Measurements from ENCODE around the gene ASF1B.

ASF1B gene

DNA sequence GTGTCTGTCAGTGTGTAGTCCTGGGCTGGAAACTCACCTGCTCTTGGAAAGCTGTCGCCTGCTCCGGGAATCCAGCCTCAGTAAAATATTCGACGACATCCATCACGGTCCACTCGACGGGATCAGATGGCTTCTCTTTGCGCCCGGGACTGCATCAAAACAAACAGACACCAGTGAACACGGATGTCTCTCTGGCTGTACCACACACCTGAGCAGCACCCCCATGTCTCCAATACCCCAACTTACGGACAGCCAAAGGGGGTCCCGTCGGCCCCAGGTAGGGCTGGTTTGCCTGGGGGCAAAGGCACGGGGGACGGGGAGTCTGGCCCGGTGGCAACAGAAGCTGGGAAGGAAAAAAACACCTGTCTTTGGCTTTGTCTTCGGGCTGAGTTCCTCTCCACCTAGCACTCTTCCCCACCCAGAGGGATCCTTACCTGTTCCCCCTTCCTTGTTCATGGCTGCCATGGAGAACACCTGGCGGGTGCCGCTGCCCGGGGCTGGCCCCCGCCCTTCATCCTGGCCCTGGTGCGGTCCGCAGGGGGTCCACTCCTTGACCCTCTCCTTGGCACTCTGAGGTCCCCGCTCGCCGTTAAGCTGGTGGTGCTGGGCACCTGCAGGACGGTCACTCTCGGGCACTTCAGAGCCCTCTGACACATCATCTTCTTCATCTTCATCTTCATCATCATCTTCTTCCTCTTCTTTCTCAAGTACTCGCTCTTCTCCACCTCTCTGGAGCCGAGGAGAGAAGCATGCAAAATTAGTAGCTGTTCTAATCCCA is 47.6 kb downstream of the ASF1B start:
- no peak for DNase-seq (ENCODE audit: low read depth in 3 of 3)

DNA sequence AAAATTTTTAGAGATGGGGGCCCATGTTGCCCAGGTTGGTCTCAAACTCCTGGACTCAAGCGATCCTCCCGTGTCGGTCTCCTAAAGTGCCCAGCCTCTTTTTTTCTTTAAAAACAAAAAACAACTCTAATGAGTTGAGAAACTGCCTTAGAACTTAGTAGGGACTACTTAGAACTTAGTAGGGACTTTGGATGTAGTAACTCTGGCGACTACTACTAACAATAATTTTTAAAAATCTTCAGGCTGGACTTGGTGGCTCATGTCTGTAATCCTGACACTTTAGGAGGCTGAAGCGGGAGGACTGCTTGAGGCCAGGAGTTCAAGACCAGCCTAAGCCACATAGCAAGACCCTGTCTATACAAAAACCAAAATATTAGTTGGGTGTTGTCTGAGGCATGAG is 50.3 kb downstream of the ASF1B start:
- DNase-seq (ENCODE audit: low read depth in 3 of 3) = no peak

DNA sequence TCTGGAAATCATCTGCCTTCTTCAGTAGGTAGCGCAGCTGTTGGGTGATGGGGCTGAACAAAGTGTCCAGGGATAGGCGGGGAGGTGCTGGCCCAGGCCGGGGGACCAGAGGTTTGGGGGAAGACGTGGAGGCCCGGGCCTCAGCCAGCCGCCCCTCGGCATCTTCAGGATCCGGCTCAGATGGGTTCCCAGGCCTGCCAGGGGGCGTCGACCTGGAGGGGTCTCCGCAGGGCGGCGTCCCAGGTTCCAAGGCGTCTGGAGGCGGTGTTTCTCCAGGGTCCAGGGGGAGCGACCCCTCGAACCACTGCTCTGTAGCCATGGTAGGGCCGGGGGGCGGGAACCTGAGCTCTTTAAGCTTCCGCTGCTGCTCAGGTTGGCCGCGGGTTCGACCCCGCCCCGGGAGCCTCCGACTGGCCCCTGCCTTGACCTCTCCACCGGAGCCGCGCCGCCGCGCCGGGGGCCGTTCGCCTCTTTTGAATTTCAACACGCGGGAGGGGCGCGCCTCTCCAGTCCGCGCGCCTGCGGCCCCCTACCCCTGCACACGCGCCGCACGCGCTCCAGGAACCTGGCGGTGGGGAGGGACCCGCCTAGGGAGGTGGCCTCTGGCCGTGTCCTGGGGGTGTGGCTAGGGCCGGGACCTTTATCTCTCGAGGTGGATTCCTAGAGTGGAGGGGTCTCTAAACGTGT is 50.9 kb downstream of the ASF1B start, which contains the start of gene C19orf67:
C19orf67 (minus strand) TSS at position 475 of the 687 bp plus-strand sequence; CDS start at position 319, 156 bp downstream.
- no peak for DNase-seq (ENCODE audit: low read depth in 3 of 3)

DNA sequence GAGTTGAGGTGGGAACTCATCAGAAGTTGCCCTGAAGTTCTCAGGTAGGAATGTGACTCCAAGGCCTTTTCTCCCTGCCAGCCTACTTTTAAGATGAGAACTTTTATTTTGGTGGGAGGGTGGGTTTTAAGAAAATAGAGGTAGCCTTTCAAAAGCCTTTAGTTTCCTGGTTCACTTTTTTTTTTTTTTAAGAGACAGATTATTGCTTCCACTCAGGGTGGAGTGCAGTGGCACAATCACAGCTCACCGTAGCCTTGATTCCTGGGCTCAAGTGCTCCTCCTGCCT is 53.8 kb downstream of the ASF1B start:
- no peak for DNase-seq (ENCODE audit: low read depth in 3 of 3)

DNA sequence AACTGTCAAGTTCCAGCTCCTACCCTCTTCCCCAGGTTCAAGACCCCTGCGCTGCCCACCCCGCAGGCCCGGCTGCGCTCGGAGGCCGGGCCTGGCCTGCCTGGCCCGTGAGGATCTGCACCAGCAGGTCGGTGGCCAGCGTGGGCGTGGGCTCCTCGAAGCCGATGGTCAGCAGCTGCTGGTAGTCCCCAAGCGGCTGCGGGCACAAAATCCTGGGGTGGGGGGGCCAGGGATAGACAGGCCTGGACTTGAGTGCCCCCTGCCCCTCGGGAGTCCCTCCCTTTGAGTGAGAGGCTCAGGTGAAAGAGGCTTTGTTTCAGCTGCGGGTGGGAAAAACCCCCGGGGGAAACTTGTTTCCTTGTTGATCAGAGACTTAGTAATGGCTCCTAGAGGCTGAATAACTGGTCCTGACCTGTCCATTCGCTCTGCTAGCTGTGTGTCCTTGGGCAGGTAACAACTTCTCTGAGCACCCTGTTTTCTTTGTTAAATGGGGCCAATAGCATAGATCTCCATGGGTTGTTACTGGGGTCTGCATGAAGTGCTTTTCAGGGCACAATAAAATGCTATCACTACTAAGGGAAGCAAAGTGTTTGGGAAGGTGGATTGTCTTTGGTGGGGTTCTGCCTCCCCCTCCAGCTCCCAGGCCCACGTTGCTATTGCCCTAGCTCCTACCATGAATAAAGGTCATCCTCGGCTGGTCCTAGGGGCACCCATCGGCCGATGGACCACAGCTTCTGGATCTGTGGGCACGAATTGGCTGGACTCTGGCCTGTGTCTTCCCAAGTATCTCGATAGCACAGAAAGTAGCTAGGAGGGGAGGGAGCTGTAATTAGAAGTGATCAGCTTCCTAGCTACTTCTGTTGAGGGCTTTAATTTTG is 54.4 kb downstream of the ASF1B start:
- peak in 2 of 3 experiments; percentile 6 to 19 for DNase-seq (ENCODE audit: low read depth in 3 of 3)

DNA sequence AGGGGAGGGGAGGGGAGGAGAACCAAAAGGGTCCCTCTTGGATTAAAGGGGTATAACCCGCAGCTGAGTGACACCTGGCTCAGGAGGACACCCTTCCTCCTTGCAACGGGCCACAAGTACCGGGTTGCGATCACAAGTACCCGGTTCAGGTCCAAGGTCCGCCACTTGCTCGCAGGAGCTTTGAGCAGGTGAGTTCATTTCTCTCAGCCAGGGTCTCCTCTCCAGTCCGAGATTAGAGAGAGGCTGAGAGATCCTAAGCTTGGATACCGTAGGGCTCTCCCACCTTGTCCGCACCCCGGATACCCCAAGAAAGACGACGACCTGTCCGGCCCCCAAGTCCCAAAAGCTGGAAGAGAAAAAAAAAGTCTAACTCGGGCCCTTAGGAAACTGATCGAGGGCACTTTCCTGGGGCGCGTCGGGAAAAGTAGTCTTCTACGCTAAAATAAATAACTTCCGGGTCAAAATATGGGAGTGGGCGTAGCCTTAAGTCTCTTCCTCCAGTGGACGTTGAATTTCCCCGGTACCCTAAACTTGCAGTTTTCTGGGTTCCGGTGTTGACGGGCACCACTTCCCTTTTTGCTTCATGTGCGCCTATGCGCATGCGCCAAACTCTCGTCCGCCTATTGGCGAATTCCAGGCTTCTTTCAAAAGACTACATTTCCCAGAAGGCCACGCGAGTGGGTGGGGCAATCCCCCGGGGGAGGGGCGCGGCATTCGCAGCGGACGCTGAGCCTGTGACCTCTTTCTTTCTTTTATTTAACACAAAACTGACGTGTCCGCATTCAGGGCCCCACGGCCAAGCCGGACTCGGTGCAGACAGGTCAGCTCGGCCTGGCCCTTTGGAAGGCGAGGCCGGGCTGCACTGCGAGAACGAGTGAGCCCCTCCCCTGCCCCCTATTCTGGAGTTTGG is 55.2 kb downstream of the ASF1B start:
- peak; percentile 97 to 99 (median 97) for DNase-seq (ENCODE audit: low read depth in 3 of 3)

DNA sequence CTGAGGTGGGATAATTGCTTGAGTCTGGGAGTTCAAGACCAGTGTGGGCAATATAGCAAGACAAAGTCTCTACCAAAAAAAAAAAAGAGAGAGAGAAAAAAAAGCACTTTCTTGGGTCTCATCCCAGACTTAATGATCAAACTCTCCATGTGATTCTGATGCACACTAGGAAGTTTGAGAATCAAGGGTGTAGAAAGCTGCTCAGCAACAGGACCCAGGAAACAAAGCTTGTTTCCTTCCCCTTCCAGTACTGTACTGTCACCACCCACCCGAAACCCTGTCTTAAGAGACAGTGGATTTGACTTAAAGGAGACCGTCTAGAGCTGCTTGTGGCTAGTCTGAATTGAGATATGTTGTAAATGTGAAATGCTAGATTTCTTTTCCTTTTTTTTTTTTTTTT is 58.0 kb downstream of the ASF1B start:
- DNase-seq (ENCODE audit: low read depth in 3 of 3) = no peak

DNA sequence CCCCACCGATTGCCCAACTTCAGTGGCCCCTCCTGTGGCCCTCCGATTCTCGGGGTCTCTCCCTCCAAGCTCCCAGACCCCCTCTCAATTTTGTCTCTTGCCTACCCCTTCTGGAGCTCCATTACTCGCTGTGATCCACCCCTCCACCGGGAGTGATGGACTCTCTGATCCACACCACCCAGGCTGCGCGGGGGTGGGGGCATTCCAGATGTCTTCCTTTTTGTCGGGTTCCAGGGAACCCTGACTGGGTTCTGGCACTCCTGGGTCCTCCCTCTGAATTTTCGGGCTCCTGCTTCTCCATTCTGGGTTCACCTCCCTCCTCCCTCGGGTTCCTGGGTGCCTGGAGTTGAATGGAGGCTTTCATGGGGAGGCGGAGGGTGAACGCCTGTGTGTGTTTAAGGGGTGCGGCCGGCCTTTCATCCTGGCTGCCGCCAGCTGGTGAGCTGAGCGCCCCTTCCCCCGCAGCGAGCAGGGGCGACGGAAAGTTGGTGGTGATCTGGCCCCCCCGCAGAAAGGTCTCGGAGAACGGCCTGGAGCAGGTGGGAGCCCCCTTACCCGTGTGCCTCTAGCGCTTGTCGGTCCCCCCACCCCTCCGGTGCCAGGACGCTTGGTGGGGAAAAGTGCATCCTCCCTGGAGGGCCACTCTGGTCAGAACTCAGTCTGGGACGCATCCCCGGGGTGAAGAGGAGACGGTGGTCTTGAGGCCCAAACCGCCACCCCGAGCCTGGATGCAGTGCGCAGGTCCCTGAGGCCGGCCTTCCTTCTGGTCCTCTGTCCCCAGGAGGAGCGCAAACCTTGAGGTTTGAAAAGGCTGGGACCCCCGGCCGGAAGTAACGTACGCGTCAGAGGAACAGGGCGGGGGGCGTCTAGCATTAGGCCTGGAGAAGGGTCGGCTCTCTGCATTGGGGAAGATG is 62.2 kb downstream of the ASF1B start:
- DNase-seq (ENCODE audit: low read depth in 3 of 3) = no peak

DNA sequence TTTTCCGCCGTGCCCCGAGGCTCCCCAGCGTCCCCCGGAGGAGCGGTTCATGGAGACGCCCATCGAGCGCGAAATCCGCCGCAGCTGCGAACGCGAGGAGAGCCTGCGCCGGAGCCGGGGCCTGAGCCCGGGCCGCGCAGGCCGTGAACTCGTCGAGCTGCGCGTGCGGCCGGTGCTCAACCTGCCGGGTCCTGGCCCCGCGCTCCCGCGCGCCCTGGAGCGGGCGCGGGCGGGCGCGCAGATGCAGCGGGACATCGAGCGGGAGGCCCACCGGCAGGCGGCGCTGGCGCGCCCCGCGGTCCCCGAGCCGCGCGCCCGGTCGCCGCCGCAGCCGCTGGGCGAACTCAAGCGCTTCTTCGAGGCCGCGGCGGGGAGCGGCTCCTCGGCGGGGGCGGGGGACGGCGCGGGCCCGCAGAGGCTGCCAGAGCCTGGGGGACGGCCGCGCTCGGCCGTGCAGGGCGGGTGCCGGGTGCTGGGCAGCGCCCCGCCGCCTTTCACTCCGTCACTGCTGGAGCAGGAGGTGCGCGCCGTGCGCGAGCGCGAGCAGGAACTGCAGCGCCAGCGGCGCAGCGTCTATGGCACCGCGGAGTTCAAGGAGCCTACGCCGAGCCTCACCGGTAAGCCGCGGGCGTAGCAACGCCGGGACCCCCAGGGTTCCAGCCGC is 63.0 kb downstream of the ASF1B start:
- peak; percentile 50 to 74 (median 53) for DNase-seq (ENCODE audit: low read depth in 3 of 3)

DNA sequence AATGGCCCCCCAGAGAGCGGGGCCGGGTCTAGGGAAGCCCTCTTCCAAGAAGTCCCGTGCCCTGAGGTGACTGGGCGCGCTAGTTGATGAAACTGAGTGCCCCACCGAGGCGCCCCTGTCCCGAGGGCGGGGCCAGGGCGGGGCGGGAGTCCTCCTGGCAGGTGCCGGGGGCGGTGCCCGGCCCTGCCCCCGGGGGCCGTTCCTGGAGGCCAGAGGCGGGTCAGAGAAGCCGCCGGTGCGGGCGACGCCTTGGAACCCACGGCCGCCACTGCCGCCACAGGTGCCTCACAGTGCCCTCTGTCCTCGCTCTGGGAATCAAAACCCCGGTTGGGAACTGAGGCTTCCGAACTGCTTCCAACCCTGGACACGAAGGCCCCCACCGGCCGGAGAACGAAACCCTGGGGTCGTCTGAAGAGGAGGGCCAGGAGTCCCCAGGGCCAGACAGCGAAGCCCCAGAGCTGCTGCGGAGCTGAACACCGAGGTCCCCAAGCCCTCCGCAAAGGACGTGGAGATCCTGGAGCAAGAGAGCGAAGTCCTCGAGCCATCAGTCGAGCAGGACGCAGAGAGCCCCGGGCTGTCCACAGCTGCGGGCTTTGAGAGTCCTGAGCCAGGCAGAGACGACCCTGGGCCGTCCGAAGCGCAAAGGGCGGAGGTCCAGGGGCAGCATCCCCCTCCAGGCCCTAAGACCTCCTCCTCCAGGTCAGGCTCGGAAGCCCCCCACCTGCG is 63.7 kb downstream of the ASF1B start, which contains the start of gene MISP3:
MISP3 (plus strand) TSS at position 252 of the 726 bp plus-strand sequence. CDS start 524 bp downstream, outside the sequence.
- DNase-seq (ENCODE audit: low read depth in 3 of 3) = peak in 2 of 3 experiments; percentile 9 to 23

DNA sequence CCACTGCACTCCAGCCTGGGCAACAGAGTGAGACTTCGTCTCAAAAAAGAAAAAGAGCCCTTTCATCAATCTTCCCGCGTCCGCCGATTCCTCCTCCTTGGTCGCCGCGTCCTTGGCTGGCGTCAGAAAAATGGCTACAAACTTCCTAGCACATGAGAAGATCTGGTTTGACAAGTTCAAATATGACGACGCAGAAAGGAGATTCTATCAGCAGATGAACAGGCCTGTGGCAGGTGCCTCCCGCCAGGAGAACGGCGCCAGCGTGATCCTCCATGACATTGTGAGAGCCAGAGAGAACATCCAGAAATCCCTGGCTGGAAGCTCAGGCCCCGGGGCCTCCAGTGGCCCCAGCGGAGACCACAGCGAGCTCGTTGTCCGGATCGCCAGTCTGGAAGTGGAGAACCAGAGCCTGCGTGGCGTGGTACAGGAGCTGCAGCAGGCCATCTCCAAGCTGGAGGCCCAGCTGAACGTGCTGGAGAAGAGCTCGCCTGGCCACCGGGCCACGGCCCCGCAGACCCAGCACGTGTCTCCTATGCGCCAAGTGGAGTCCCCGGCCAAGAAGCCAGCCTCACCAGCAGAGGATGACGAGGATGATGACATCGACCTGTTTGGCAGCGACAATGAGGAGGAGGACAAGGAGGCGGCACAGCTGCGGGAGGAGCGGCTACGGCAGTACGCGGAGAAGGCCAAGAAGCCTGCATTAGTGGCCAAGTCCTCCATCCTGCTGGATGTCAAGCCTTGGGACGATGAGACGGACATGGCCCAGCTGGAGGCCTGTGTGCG is 65.9 kb downstream of the ASF1B start:
- DNase-seq (ENCODE audit: low read depth in 3 of 3) = no peak

All from stimulated activated CD4-positive, alpha-beta T cell treated with anti-CD3 and anti-CD28 coated beads, TNF-alpha, amount 100 ng/mL, for 4 hours (primary cell).